ENCODE results near the gene FRMD6.

Gene FRMD6

GRCh38 chr14:51622376-51622775, 29.3 kb upstream of the FRMD6 start:
- no peak for DNase-seq (ENCODE audit: extremely low spot score)
- ChIA-PET CTCF (no interaction called here), POLR2A (interaction anchor here (0.6 kb wide), 1 partner anchor 75 kb away, joined by 3 read pairs; no protein-coding TSS in a partner anchor)
- TF ChIP-seq CTBP1 (IDR thresholded peaks at IDR 0.05; ENCODE audit: borderline replicate concordance): no peak
- TF ChIP-seq BHLHE40 (IDR thresholded peaks at IDR 0.05; ENCODE audit: borderline replicate concordance): no peak
- no peak for TF ChIP-seq L3MBTL2 (conservative IDR thresholded peaks at IDR 0.05)
- TF ChIP-seq FOXA1 (IDR thresholded peaks at IDR 0.05): no peak
- TF ChIP-seq PKNOX1 (IDR thresholded peaks at IDR 0.05): no peak

GRCh38 chr14:51624955-51625569, 26.6 kb upstream of the FRMD6 start:
- TF ChIP-seq FOXA1 (IDR thresholded peaks at IDR 0.05) (no peak), LEF1 (IDR thresholded peaks at IDR 0.05; ENCODE audit: borderline replicate concordance) (no peak), FOXM1 (IDR thresholded peaks at IDR 0.05; ENCODE audit: borderline replicate concordance) (no peak), ELF4 (IDR thresholded peaks at IDR 0.05) (no peak), HDGF (IDR thresholded peaks at IDR 0.05; ENCODE audit: borderline replicate concordance) (no peak), SUZ12 (IDR thresholded peaks at IDR 0.05) (no peak), ARNT (IDR thresholded peaks at IDR 0.05) (no peak), SP1 (IDR thresholded peaks at IDR 0.05) (no peak), ZNF384 (IDR thresholded peaks at IDR 0.05) (no peak), NFRKB (IDR thresholded peaks at IDR 0.05) (no peak), L3MBTL2 (conservative IDR thresholded peaks at IDR 0.05) (no peak), BHLHE40 (IDR thresholded peaks at IDR 0.05; ENCODE audit: borderline replicate concordance) (no peak), FOXK2 (IDR thresholded peaks at IDR 0.05) (no peak), CTBP1 (IDR thresholded peaks at IDR 0.05; ENCODE audit: borderline replicate concordance) (no peak), TARDBP (IDR thresholded peaks at IDR 0.05) (no peak)
- DNase-seq (ENCODE audit: extremely low spot score): no peak
- CTCF ChIA-PET: no interaction called here
- POLR2A ChIA-PET: interaction anchor here (0.5 kb wide), 1 partner anchor 408 kb away, joined by 3 read pairs; no protein-coding TSS in a partner anchor

- TF ChIP-seq CTBP1 (IDR thresholded peaks at IDR 0.05; ENCODE audit: borderline replicate concordance) (no peak), L3MBTL2 (conservative IDR thresholded peaks at IDR 0.05) (no peak), FOXA1 (IDR thresholded peaks at IDR 0.05) (no peak), NFRKB (IDR thresholded peaks at IDR 0.05) (no peak), FOXK2 (IDR thresholded peaks at IDR 0.05) (no peak), ZNF384 (IDR thresholded peaks at IDR 0.05) (no peak), ELF4 (IDR thresholded peaks at IDR 0.05) (no peak), FOXM1 (IDR thresholded peaks at IDR 0.05; ENCODE audit: borderline replicate concordance) (no peak), SP1 (IDR thresholded peaks at IDR 0.05) (no peak), BHLHE40 (IDR thresholded peaks at IDR 0.05; ENCODE audit: borderline replicate concordance) (no peak), HDGF (IDR thresholded peaks at IDR 0.05; ENCODE audit: borderline replicate concordance) (no peak), PKNOX1 (IDR thresholded peaks at IDR 0.05) (no peak), SUZ12 (IDR thresholded peaks at IDR 0.05) (no peak), TARDBP (IDR thresholded peaks at IDR 0.05) (no peak), LEF1 (IDR thresholded peaks at IDR 0.05; ENCODE audit: borderline replicate concordance) (no peak), ARNT (IDR thresholded peaks at IDR 0.05) (no peak)
- no peak for DNase-seq (ENCODE audit: extremely low spot score)
- CTCF ChIA-PET: no interaction called here
- POLR2A ChIA-PET: no interaction called here
These were observed 25.5 kb upstream of the FRMD6 start for GRCh38 chr14:51626185-51626584.

GRCh38 chr14:51626788-51627187, 24.9 kb upstream of the FRMD6 start:
- DNase-seq (ENCODE audit: extremely low spot score): no peak
- POLR2A ChIA-PET: no interaction called here
- TF ChIP-seq PKNOX1 (IDR thresholded peaks at IDR 0.05): no peak
- TF ChIP-seq ZNF384 (IDR thresholded peaks at IDR 0.05): no peak
- TF ChIP-seq SUZ12 (IDR thresholded peaks at IDR 0.05): no peak
- TF ChIP-seq FOXK2 (IDR thresholded peaks at IDR 0.05): no peak
- no peak for TF ChIP-seq TARDBP (IDR thresholded peaks at IDR 0.05)
- TF ChIP-seq LEF1 (IDR thresholded peaks at IDR 0.05; ENCODE audit: borderline replicate concordance): no peak
- TF ChIP-seq BHLHE40 (IDR thresholded peaks at IDR 0.05; ENCODE audit: borderline replicate concordance): no peak
- TF ChIP-seq ARNT (IDR thresholded peaks at IDR 0.05): no peak
- no peak for TF ChIP-seq FOXA1 (IDR thresholded peaks at IDR 0.05)
- no peak for TF ChIP-seq FOXM1 (IDR thresholded peaks at IDR 0.05; ENCODE audit: borderline replicate concordance)
- no peak for TF ChIP-seq L3MBTL2 (conservative IDR thresholded peaks at IDR 0.05)
- no peak for TF ChIP-seq NFRKB (IDR thresholded peaks at IDR 0.05)
- TF ChIP-seq ELF4 (IDR thresholded peaks at IDR 0.05): no peak
- no peak for TF ChIP-seq SP1 (IDR thresholded peaks at IDR 0.05)
- no peak for TF ChIP-seq HDGF (IDR thresholded peaks at IDR 0.05; ENCODE audit: borderline replicate concordance)
- CTCF ChIA-PET: no interaction called here

GRCh38 chr14:51627313-51627712, 24.4 kb upstream of the FRMD6 start:
- no peak for DNase-seq (ENCODE audit: extremely low spot score)
- CTCF ChIA-PET: no interaction called here
- TF ChIP-seq ARNT (IDR thresholded peaks at IDR 0.05) (no peak), FOXM1 (IDR thresholded peaks at IDR 0.05; ENCODE audit: borderline replicate concordance) (no peak), ZNF384 (IDR thresholded peaks at IDR 0.05) (no peak), LEF1 (IDR thresholded peaks at IDR 0.05; ENCODE audit: borderline replicate concordance) (no peak), SUZ12 (IDR thresholded peaks at IDR 0.05) (no peak), TARDBP (IDR thresholded peaks at IDR 0.05) (no peak), NFRKB (IDR thresholded peaks at IDR 0.05) (no peak), PKNOX1 (IDR thresholded peaks at IDR 0.05) (no peak), HDGF (IDR thresholded peaks at IDR 0.05; ENCODE audit: borderline replicate concordance) (no peak)
- POLR2A ChIA-PET: no interaction called here
